ENCODE data around the gene MOB2.

DNA sequence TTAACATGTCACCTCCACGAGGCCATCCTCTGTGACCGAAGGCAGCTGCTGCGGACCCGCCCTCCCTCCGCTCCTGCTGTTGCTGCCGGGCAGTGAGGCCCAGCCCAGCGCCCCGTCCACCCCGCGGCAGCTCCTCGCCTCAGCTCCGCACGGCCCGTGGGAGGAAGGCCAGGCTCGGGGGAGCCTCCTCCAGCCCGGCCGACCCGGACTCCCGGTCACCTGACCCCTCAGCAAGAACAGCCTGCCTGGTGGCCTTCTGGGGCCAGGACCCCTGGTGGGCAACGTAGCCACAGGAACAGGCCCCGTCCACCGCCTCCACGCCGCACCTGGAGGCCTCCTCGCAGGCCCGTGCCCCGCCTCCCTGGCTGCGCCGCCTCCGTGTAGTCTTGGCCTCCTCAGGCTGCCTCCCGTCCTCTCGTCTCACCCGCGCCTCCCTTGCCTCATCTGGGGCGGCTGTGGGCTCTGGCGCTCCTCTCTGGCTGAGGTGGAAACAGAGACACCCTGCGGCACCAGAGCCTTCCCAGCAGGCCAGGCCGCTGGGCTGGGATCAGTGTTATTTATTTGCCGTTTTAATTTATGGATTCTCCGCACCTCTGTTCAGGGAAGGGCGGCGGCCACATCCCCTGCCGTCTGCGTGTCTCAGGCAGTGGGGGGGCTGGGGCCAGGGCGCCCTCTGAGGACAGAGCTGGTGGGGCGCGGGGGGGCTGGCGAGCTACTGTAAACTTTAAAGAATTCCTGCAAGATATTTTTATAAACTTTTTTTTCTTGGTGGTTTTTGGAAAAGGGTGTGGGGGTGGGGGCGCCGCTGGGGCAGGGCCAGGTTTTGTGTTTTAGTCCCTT, 25.4 kb downstream of the MOB2 start:
- no peak for TF ChIP-seq POLR2A (IDR thresholded peaks at IDR 0.05)
- TF ChIP-seq, protein P1, sequence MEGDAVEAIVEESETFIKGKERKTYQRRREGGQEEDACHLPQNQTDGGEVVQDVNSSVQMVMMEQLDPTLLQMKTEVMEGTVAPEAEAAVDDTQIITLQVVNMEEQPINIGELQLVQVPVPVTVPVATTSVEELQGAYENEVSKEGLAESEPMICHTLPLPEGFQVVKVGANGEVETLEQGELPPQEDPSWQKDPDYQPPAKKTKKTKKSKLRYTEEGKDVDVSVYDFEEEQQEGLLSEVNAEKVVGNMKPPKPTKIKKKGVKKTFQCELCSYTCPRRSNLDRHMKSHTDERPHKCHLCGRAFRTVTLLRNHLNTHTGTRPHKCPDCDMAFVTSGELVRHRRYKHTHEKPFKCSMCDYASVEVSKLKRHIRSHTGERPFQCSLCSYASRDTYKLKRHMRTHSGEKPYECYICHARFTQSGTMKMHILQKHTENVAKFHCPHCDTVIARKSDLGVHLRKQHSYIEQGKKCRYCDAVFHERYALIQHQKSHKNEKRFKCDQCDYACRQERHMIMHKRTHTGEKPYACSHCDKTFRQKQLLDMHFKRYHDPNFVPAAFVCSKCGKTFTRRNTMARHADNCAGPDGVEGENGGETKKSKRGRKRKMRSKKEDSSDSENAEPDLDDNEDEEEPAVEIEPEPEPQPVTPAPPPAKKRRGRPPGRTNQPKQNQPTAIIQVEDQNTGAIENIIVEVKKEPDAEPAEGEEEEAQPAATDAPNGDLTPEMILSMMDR (IDR thresholded peaks at IDR 0.05): no peak

All from Peyer's patch (tissue), 4 donors.